Mammary epithelial cell (primary cell): Measurements from ENCODE around the gene SEC22A.

ENCODE experiments used
- CTCF ChIP-seq, 2 donors: IDR thresholded peaks in 1 of 2; conservative IDR thresholded peaks in 1 of 2; 2 replicates each; pipeline ENCODE4 v1.5.1; 2011 to 2012; ENCODE audit warnings: inconsistent platforms in 2 of 2, low read length in 2 of 2, mild to moderate bottlenecking in 2 of 2, control low read depth in 1 of 2, low read depth in 1 of 2; ENCODE audit not compliant: insufficient read depth in 1 of 2; ENCODE audit errors: extremely low read depth in 1 of 2
- EZH2 ChIP-seq: IDR thresholded peaks from 2 replicates; pipeline ENCODE4 v1.6.1; 2012; ENCODE audit warnings: low read length, inconsistent platforms, borderline replicate concordance

GRCh38 chr3:123299581-123299980 lies 97.8 kb downstream of the SEC22A start:
- TF ChIP-seq CTCF (conservative IDR thresholded peaks at IDR 0.05 in 1 of 2, IDR thresholded peaks at IDR 0.05 in 1 of 2; ENCODE audit: extremely low read depth in 1 of 2, insufficient read depth in 1 of 2, low read depth in 1 of 2, low read length in 2 of 2) (no peak), EZH2 (no peak)
